KMS-11 (cell line): ENCODE data around the gene KAZN.

Experiments used
- H2AFZ ChIP-seq: fragments of 200-600 bp; sonication (generic); 2 replicates; pipeline ENCODE4 v1.6.1; 2016; ENCODE audit warnings: antibody characterized with exemption, mixed run types, low read depth
- H3K27ac ChIP-seq: fragments of 200-600 bp; sonication (generic); 2 replicates; pipeline ENCODE4 v1.6.1; 2016; ENCODE audit warnings: mild to moderate bottlenecking, mixed run types
- H3K27me3 ChIP-seq: fragments of 200-600 bp; sonication (generic); 2 replicates; pipeline ENCODE4 v1.6.1; 2017; ENCODE audit warnings: mild to moderate bottlenecking, low read depth, mixed run types, moderate library complexity; ENCODE audit not compliant: insufficient read depth
- H3K36me3 ChIP-seq: fragments of 200-600 bp; sonication (generic); 2 replicates; pipeline ENCODE4 v1.6.1; 2017; ENCODE audit warnings: mild to moderate bottlenecking, mixed run types; ENCODE audit not compliant: insufficient read depth
- H3K4me1 ChIP-seq: fragments of 200-600 bp; sonication (generic); 2 replicates; pipeline ENCODE4 v1.6.1; 2016; ENCODE audit warnings: mild to moderate bottlenecking, low read depth, mixed run types; ENCODE audit not compliant: poor library complexity, severe bottlenecking
- H3K4me2 ChIP-seq: fragments of 200-600 bp; sonication (generic); 2 replicates; pipeline ENCODE4 v1.7.0; 2016; ENCODE audit warnings: mild to moderate bottlenecking, mixed run types
- H3K4me3 ChIP-seq: fragments of 200-600 bp; sonication (generic); IDR thresholded peaks from 2 replicates; pipeline ENCODE4 v1.6.1; 2017; ENCODE audit warnings: low read depth, low read length, mixed read lengths; ENCODE audit not compliant: insufficient read depth
- H3K79me2 ChIP-seq: fragments of 200-600 bp; sonication (generic); 2 replicates; pipeline ENCODE4 v1.6.1; 2016; ENCODE audit warnings: low read depth, mixed run types; ENCODE audit not compliant: insufficient read depth
- H3K9ac ChIP-seq: fragments of 200-600 bp; sonication (generic); 2 replicates; pipeline ENCODE4 v1.6.1; 2016; ENCODE audit warnings: mild to moderate bottlenecking, mixed run types
- H4K20me1 ChIP-seq: fragments of 200-600 bp; sonication (generic); 2 replicates; pipeline ENCODE4 v1.6.1; 2016; ENCODE audit warnings: mild to moderate bottlenecking, mixed run types; ENCODE audit not compliant: insufficient read depth
- TF ChIP-seq, protein P1 (sequence below): fragments of 200-600 bp; sonication (generic); conservative IDR thresholded peaks from 2 replicates; pipeline ENCODE4 v1.6.1; 2017; ENCODE audit warnings: low read depth, mild to moderate bottlenecking, antibody characterized with exemption, low read length, moderate library complexity, mixed read lengths

Gene KAZN

DNA sequence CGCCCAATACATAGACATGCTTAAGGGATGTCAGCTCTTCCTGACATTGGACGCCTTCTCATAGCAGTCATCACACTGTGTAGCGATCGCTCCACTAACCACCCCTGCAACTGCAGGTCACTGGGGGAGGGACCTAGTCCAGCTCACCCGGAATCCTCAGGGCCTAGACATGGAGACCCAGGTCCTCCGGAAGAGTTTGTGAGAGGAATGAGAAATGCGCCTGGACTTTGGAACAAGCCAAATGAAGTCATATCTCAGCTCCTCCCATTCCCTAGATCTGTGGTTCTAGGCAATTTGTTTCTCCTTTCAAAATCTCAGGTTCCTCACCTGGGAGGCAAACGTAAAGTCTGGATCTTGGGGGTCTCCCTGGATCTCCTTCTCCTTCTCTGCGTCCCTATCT, 253.3 kb downstream of the KAZN start:
- Histone ChIP-seq H3K36me3 (no peaks in the 10 kb centered on the region), H3K27ac (no peak overlapping the region), H4K20me1 (no peaks in the 10 kb centered on the region), H3K9ac (no peak overlapping the region), H2AFZ (no peak overlapping the region), H3K79me2 (no peaks in the 10 kb centered on the region), H3K4me2 (no peak overlapping the region), H3K27me3 (peaks cover 13% of the 10 kb centered on the region; the same call in 1 of the 2 replicates), H3K4me3 (no peak overlapping the region), H3K4me1 (no peaks in the 10 kb centered on the region)
- TF ChIP-seq, protein P1, sequence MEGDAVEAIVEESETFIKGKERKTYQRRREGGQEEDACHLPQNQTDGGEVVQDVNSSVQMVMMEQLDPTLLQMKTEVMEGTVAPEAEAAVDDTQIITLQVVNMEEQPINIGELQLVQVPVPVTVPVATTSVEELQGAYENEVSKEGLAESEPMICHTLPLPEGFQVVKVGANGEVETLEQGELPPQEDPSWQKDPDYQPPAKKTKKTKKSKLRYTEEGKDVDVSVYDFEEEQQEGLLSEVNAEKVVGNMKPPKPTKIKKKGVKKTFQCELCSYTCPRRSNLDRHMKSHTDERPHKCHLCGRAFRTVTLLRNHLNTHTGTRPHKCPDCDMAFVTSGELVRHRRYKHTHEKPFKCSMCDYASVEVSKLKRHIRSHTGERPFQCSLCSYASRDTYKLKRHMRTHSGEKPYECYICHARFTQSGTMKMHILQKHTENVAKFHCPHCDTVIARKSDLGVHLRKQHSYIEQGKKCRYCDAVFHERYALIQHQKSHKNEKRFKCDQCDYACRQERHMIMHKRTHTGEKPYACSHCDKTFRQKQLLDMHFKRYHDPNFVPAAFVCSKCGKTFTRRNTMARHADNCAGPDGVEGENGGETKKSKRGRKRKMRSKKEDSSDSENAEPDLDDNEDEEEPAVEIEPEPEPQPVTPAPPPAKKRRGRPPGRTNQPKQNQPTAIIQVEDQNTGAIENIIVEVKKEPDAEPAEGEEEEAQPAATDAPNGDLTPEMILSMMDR = no peak

DNA sequence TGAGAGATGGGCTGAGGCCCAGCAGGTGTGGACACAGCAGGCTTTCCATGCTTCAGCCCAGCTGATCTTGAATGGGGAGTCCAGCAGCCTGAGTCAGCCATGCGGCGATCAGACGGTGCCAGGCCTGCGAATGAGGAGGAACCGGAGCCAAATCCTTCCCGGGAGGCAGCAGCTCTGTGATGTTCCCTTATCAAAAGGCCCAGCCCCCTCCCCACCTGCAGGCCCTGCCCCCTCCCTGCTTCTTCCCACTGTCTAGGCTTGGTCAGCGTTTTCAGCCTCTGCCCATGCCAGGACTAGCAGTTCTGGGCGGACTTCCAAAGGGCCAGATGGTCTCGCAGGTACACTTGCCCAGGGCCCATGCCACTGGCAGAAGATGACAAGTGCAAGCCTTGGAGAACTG, 253.8 kb downstream of the KAZN start:
- H3K4me1 ChIP-seq = no peaks in the 10 kb centered on the region
- no peaks in the 10 kb centered on the region for H4K20me1 ChIP-seq
- no peaks in the 10 kb centered on the region for H3K79me2 ChIP-seq
- no peaks in the 10 kb centered on the region for H3K36me3 ChIP-seq
- H3K4me3 ChIP-seq = no peak overlapping the region
- H2AFZ ChIP-seq = no peak overlapping the region
- no peak overlapping the region for H3K4me2 ChIP-seq
- H3K27me3 ChIP-seq = peaks cover 15% of the 10 kb centered on the region; the same call in 1 of the 2 replicates
- no peak overlapping the region for H3K9ac ChIP-seq
- TF ChIP-seq, protein P1 = no peak
- no peak overlapping the region for H3K27ac ChIP-seq

DNA sequence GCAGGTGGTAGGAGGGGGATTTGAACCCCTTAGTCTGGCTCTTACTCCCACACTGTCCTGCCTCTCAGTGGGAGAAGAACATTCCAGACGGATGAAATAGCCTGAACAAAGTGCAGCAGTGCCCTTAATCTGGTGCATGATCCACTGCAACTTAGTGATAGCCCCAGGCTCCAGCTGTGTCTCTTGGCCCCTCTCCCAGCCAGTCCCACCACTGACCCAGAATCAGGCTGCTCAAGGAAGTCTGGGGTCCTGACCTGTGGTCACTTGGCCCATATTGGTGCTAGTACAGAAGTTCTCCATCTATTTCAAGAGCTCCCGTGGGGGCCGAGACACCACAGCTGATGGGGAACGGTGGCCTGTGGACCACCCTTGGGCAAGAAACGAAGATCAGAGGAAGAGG, 255.0 kb downstream of the KAZN start:
- no peaks in the 10 kb centered on the region for H3K36me3 ChIP-seq
- no peaks in the 10 kb centered on the region for H4K20me1 ChIP-seq
- H3K27me3 ChIP-seq = peaks cover 15% of the 10 kb centered on the region; the same call in 1 of the 2 replicates
- H3K79me2 ChIP-seq = no peaks in the 10 kb centered on the region
- H3K9ac ChIP-seq = no peak overlapping the region
- H3K4me3 ChIP-seq = no peak overlapping the region
- H3K4me1 ChIP-seq = no peaks in the 10 kb centered on the region
- H3K27ac ChIP-seq = no peak overlapping the region
- H2AFZ ChIP-seq = no peak overlapping the region
- H3K4me2 ChIP-seq = no peak overlapping the region
- TF ChIP-seq, protein P1 = no peak

DNA sequence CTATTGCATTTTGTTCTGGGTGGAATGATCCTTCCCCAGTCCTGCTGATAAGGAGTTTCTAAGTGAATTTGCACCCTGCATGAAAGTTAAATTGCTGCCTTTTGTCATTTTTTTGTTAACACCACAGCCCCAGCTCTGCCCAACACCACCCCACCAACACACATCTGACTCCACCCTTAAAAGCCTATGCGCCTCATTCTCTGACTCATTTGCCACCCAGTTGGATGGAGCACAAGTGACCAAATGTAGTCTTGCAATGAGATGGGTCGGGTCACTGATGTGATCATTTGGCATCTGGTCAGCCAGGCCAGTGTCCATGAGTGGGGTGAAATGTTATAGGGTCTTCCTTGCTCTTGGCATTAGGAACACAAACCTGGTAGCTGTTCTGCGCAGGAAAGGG, 256.8 kb downstream of the KAZN start:
- Histone ChIP-seq H3K4me2 (no peak overlapping the region), H3K36me3 (no peaks in the 10 kb centered on the region), H2AFZ (no peak overlapping the region), H3K4me3 (no peak overlapping the region), H3K27ac (no peak overlapping the region), H3K9ac (no peak overlapping the region), H3K4me1 (no peaks in the 10 kb centered on the region), H3K27me3 (peaks cover 12% of the 10 kb centered on the region; the same call in 1 of the 2 replicates), H4K20me1 (no peaks in the 10 kb centered on the region), H3K79me2 (no peaks in the 10 kb centered on the region)
- TF ChIP-seq, protein P1 = no peak

DNA sequence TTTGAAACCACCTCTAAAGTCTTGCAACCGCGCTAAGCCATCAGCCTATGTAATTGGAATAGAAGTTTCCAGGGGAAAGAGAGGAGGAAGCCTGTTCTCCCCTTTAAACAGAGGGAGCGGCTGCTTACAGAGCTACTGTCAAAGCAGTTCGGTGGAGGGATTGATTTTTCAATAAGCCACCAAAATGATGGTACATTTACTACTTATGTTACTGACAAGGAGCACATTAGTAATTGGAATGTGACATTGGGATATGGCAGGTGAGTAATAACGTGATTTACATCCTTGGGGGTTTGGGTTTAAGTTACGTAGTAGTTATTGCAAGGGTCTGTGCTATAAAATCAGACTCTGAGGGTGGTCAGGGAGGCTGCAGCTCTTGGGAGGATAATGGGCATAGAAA, 257.3 kb downstream of the KAZN start:
- Histone ChIP-seq H3K4me1 (no peaks in the 10 kb centered on the region), H3K4me2 (no peak overlapping the region), H3K79me2 (no peaks in the 10 kb centered on the region), H3K36me3 (no peaks in the 10 kb centered on the region), H3K27ac (no peak overlapping the region), H2AFZ (no peak overlapping the region), H3K9ac (no peak overlapping the region), H4K20me1 (no peaks in the 10 kb centered on the region), H3K27me3 (peaks cover 12% of the 10 kb centered on the region; the same call in 1 of the 2 replicates), H3K4me3 (no peak overlapping the region)
- TF ChIP-seq, protein P1 = no peak
